Embryonic facial prominence (tissue), 1 donor: ENCODE data around the gene C1orf21.

Experiments used
- DNase-seq: peaks from one replicate; pipeline ENCODE4 v3.0.0-alpha.2; 2016; ENCODE audit errors: extremely low spot score

C1orf21 gene

GRCh38 chr1:184626076-184627006 is 239.5 kb downstream of the C1orf21 start:
- DNase-seq, result no peak

DNA sequence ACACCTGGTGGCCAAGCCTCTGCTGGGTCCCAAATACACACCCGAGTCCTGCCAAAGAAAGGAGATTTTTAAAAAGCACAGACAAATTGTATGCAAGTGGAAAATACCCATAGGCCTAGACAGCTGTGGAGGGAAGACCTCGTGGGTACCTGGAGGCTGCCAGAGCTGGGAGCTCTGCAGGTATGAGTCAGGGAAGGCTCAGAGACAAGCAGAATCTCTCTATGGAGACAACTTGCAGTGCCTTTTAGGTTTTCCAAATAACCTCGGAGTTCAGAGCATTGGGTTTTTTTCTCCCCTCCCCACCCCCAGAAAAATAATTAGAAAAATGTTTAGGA is 240.1 kb downstream of the C1orf21 start:
- no peak for DNase-seq

GRCh38 chr1:184629266-184629665 is 242.4 kb downstream of the C1orf21 start:
- no peak for DNase-seq

DNA sequence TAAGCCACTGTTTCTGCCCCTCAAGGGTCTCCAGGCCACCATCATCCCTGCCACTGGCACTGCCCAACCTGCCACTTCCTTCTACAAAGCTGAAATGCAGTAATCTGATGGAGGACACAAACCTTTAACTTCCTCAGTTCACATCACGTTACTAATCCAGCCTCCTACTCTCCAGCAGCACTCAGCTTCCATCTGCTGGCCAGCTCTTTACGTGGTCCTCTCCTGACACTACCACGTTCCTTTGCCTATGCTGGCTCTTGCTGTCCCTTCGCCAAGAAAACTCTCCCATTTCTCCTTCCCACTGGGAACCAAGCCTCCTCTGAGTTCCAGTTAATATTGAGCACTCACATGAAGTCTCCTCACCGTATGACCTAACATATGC is 243.8 kb downstream of the C1orf21 start:
- no peak for DNase-seq

- DNase-seq, result no peak
Observed at GRCh38 chr1:184632415-184633175, 245.8 kb downstream of the C1orf21 start.

DNA sequence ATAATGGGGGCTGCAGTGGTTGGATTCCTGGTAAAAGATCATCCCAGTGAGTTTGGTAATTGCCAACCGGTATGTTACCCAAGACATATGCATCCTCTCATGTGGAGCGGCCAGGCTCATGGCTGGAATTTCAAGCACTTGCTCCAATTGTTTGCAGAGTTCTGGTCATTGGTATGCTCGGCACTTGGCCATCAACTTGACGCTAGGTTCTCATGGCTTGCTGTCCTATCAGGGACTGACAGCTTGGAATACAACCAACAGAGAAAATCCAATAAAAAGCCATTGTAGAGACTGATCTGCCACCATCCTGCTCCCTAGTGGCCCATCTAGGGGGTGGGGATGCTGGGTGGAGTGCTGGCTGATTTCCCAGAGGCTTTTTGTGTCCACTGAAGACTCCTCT is 247.0 kb downstream of the C1orf21 start:
- no peak for DNase-seq

- DNase-seq, result no peak
Observed at GRCh38 chr1:184634296-184634695, 247.5 kb downstream of the C1orf21 start.

DNA sequence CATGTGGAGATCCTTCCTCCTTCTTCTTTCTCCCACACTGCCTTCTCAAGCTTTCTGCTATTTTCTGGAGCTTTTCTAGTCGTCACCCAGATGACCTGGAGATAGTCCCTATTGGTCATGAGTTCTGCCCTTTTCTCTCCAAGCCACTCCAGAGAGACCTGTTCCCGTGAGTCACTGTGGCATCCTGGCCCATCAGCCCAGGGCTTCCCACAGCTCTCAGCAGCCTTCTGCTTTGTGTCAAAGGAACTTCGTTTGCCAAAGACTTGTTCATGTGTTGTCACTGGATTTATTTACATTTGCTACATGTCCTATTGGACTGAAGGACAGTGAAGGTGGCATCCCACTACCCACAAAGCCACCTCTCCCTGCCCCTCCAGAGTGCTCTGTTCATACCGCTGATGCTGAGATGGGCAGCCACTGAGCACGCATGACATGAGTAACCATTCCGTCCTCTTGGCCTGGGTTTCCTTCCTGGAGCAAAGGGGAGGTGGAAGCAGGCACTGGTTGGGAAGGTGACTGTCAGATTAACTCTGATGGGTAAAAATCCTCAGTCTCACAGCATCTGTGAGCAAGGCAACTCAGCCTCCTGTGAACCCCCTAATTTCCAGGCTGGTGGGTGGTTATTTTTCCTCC is 248.6 kb downstream of the C1orf21 start:
- DNase-seq, result no peak

DNA sequence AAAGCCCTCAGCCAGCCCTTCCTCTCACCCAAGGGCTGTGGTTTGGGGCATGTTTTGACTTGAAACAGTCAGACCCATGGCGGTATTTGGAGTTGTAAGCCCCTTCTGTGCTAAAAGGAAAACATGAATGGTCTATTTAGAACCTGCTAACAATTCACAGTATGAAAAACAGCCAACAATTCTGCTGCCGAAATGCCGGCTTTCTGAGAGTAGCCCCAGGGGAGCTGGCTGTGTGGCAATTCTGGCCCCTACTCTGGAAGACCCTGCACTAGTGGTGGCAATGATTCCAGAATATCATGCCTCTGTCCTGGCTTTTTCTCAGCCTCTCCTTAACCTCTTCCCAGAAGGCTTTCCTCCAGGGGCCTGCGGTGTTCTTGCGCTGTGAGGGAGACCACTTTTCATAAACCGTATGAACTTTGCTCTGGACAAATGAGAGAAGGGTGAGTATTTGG is 249.2 kb downstream of the C1orf21 start:
- DNase-seq, result no peak

DNA sequence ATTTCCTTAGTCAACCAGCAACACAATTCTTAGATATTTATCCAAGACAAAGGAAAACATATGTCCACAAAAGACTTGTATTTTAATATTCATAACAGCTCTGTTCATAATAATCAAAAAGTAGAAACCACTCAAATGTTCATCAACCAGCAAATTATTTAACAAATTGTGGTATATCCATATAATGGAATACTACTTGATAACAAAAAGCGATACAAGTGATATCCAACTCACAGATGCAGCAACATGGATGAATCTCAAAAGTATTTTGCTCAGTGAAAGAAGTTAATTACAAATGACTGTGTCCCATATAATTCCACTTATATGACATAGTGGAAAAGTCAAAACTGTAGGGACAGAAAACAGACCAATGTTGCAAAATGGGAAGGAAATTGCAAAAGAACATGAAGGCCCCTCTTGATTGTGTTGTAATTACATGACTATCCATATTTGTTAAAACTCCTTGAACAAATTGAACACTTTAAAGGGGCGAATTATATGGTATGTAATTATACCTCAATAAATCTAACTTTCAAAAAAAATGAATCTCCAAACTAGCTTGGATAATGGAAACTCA is 250.9 kb downstream of the C1orf21 start:
- no peak for DNase-seq

GRCh38 chr1:184639205-184639604 is 252.4 kb downstream of the C1orf21 start:
- DNase-seq, result no peak

DNA sequence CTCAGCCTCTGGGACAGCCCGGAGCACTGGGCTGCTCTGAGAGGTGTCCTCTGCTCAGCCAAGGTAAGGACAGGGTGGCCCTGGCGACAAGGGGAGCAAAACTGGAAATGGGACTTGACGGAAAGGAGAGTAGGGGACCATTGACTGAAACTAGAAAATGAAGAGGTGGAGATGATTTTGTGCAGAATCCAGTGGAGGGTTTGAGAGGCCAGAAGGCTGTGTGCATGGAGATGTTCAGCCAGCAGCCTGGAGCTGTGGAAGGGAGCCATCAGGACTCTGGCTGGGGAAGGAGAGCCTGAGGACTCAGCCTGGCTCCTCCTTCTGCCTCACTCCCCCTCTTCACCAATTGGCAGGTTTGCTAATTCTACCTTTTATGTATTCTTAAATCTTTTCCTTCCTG is 253.7 kb downstream of the C1orf21 start:
- no peak for DNase-seq

GRCh38 chr1:184641894-184642293 is 255.1 kb downstream of the C1orf21 start:
- DNase-seq, result no peak

DNA sequence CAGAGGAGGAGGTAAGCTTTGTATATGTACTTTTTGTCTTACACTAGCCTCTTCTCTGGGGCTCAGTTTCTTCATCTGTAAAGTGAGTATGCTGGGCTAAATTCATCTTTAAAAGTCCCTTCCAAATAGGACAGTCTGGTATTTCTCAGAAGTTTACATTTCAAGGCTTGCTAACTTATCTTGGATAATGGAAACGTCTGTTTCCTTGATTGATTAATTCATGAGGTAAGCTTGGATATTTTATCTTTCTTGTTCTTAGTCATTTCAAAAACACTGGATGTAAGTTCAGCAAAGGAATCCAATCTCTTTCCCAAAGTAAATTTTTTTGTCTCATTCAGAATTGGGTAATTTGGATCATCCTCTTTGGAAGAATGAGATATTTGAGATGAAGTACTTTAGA is 256.8 kb downstream of the C1orf21 start:
- DNase-seq, result no peak

GRCh38 chr1:184644771-184645170 is 257.9 kb downstream of the C1orf21 start:
- no peak for DNase-seq

GRCh38 chr1:184646178-184646701 is 259.4 kb downstream of the C1orf21 start:
- DNase-seq, result no peak

GRCh38 chr1:184646824-184647223 is 260.0 kb downstream of the C1orf21 start:
- no peak for DNase-seq

DNA sequence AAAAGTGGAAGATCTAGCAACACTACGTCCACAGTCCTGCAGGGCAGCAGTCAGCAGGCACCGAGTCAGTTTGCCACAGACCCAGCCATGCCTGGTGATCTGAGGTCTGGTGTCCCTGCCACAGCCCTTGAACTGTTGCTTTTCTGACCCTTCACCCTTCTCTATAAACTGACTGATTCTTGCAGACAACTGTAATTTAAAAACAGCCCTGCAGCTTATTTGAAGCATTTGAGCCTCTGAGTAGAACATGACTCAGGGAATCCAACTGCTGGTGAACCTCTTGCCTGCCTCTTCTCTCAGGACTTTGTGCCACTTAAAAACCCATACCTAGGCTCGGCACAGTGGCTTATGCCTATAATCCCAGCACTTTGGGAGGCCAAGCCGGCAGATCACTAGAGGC is 260.6 kb downstream of the C1orf21 start:
- DNase-seq, result no peak

- no peak for DNase-seq
Observed at GRCh38 chr1:184648160-184648855, 261.5 kb downstream of the C1orf21 start.

DNA sequence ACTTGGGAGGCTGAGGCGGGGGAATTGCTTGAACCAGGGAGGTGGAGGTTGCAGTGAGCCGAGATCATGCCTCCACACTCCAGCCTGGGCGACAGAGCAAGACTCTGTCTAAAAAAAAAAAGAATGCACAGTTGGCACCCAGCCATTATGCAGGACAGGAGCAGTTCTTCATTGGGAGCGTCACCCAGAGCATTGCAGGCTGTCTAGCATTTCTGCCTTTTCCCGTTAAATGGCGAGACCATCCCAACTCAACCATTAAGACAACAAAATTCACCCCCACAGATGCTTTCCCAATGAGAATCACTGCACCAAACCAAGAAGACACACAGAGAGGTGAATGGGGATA is 262.0 kb downstream of the C1orf21 start:
- DNase-seq, result no peak

GRCh38 chr1:184649451-184649888 is 262.6 kb downstream of the C1orf21 start:
- DNase-seq, result no peak
